DMS53 (cell line): ENCODE measurements around the gene RGS6.
A peak's percentile ranks its signal among the peaks of the same experiment; 100 is the strongest.
"Not testable (repeated sequence)": the region's sequence is repeated elsewhere in the genome, so short reads cannot be mapped to it uniquely, and the experiment has no call there.

Experiments used
- DNase-seq: peaks from one replicate; lab custom pipeline; 2025; lab: John Stamatoyannopoulos, UW

RGS6 gene

GRCh38 chr14:71932229-71932981 lies at the start of gene RGS6:
Gene RGS6 (plus strand): TSS chr14:71932429.
- DNase-seq, result peak; percentile 31

GRCh38 chr14:71883094-71883493 lies 49.1 kb upstream of the RGS6 start:
- DNase-seq, result no peak

GRCh38 chr14:71885301-71885700 lies 46.9 kb upstream of the RGS6 start:
- DNase-seq, result no peak

- DNase-seq, result not testable (repeated sequence)
Measured at GRCh38 chr14:71887802-71888201, 44.4 kb upstream of the RGS6 start.

- DNase-seq, result no peak
Measured at GRCh38 chr14:71890541-71890940, 41.7 kb upstream of the RGS6 start.

GRCh38 chr14:71891185-71891584 lies 41.0 kb upstream of the RGS6 start:
- DNase-seq, result no peak

- DNase-seq, result no peak
Measured at GRCh38 chr14:71891970-71892369, 40.3 kb upstream of the RGS6 start.

GRCh38 chr14:71905031-71905430 lies 27.2 kb upstream of the RGS6 start:
- no peak for DNase-seq

GRCh38 chr14:71905860-71906259 lies 26.4 kb upstream of the RGS6 start:
- DNase-seq, result no peak

GRCh38 chr14:71907793-71908515 lies 24.3 kb upstream of the RGS6 start:
- DNase-seq, result no peak

GRCh38 chr14:71911669-71912068 lies 20.6 kb upstream of the RGS6 start:
- no peak for DNase-seq

GRCh38 chr14:71913342-71913741 lies 18.9 kb upstream of the RGS6 start:
- no peak for DNase-seq

GRCh38 chr14:71918955-71919354 lies 13.3 kb upstream of the RGS6 start:
- peak; percentile 27 for DNase-seq

GRCh38 chr14:71923513-71923912 lies 8.7 kb upstream of the RGS6 start:
- no peak for DNase-seq

- no peak for DNase-seq
Measured at GRCh38 chr14:71931492-71932228, 569 bp upstream of the RGS6 start.

- DNase-seq, result peak; percentile 11
Measured at GRCh38 chr14:71933001-71933587, 865 bp downstream of the RGS6 start.

- not testable (repeated sequence) for DNase-seq
Measured at GRCh38 chr14:71938273-71938672, 6.0 kb downstream of the RGS6 start.

- DNase-seq, result not testable (repeated sequence)
Measured at GRCh38 chr14:71939344-71939743, 7.1 kb downstream of the RGS6 start.

- DNase-seq, result not testable (repeated sequence)
Measured at GRCh38 chr14:71940500-71940899, 8.3 kb downstream of the RGS6 start.

- not testable (repeated sequence) for DNase-seq
Measured at GRCh38 chr14:71941616-71942015, 9.4 kb downstream of the RGS6 start.

GRCh38 chr14:71942904-71943694 lies 10.9 kb downstream of the RGS6 start:
- no peak for DNase-seq

GRCh38 chr14:71943695-71944018 lies 11.4 kb downstream of the RGS6 start:
- DNase-seq, result no peak
